HepG2 (cell line): ENCODE results near the gene VPS11. TPM values are rescaled to one million over a fixed set of nuclear protein-coding genes. Genes with fewer than 3 reads are reported as not detected.
A peak's percentile ranks its signal among the peaks of the same experiment; 100 is the strongest.

Source experiments
- ARNT2 ChIP-seq: sonication (generic); formaldehyde crosslinking; IDR thresholded peaks from 2 replicates; pipeline ENCODE4 v1.8.0; 2022; ENCODE audit warnings: mild to moderate bottlenecking, low read depth, missing genetic modification reagents, moderate library complexity
- BRD4 ChIP-seq: sonication (generic); formaldehyde crosslinking; IDR thresholded peaks from 2 replicates; pipeline ENCODE4 v1.4.0; 2020; ENCODE audit warnings: missing genetic modification reagents
- DNMT1 ChIP-seq: sonication (generic); formaldehyde crosslinking; IDR thresholded peaks from 2 replicates; pipeline ENCODE4 v1.5.1; 2020; ENCODE audit warnings: mild to moderate bottlenecking, missing genetic modification reagents
- FOXO1 ChIP-seq: sonication (generic); formaldehyde crosslinking; IDR thresholded peaks from 2 replicates; pipeline ENCODE4 v1.4.0; 2020; ENCODE audit warnings: missing genetic modification reagents
- HNRNPH1 ChIP-seq: fragments of 200-400 bp; formaldehyde crosslinking; optimal IDR thresholded peaks from 2 replicates; pipeline ENCODE3; 2017; ENCODE audit warnings: mild to moderate bottlenecking, low read depth, low read length
- MXI1 ChIP-seq: IDR thresholded peaks from 3 replicates; pipeline ENCODE4 v1.6.1; 2012; ENCODE audit warnings: low read depth, low read length, inconsistent platforms, borderline replicate concordance
- NAIF1 ChIP-seq: sonication (generic); formaldehyde crosslinking; IDR thresholded peaks from 2 replicates; pipeline ENCODE4 v1.5.0; 2020; ENCODE audit warnings: mild to moderate bottlenecking, missing genetic modification reagents, borderline replicate concordance
- NFYB ChIP-seq: sonication (generic); formaldehyde crosslinking; IDR thresholded peaks from 2 replicates; pipeline ENCODE4 v1.4.0; 2020; ENCODE audit warnings: missing genetic modification reagents
- PHB2 ChIP-seq: fragments of 450-650 bp; IDR thresholded peaks from 2 replicates; pipeline ENCODE4 v1.6.1; 2018; ENCODE audit not compliant: partially characterized antibody
- POLR2G ChIP-seq: fragments of 200-400 bp; formaldehyde crosslinking; IDR thresholded peaks from 2 replicates; pipeline ENCODE4 v1.6.1; 2018; ENCODE audit warnings: mild to moderate bottlenecking, low read depth, low read length, moderate library complexity
- RBAK ChIP-seq: sonication (generic); formaldehyde crosslinking; IDR thresholded peaks from 2 replicates; pipeline ENCODE4 v1.5.1; 2020; ENCODE audit warnings: mild to moderate bottlenecking, missing genetic modification reagents
- RBFOX2 ChIP-seq: fragments of 200-400 bp; formaldehyde crosslinking; IDR thresholded peaks from 2 replicates; pipeline ENCODE4 v1.6.1; 2017; ENCODE audit warnings: low read depth, mild to moderate bottlenecking, low read length
- SIN3B ChIP-seq: fragments of 150-350 bp; IDR thresholded peaks from 2 replicates; pipeline ENCODE4 v1.6.1; 2014; ENCODE audit warnings: low read length
- SNRNP70 ChIP-seq: fragments of 200-400 bp; formaldehyde crosslinking; IDR thresholded peaks from 2 replicates; pipeline ENCODE4 v1.6.1; 2017; ENCODE audit warnings: mild to moderate bottlenecking, low read depth, low read length, moderate library complexity
- TEAD3 ChIP-seq: optimal IDR thresholded peaks from 2 replicates; pipeline ENCODE3; 2016; ENCODE audit warnings: borderline replicate concordance
- TP53 ChIP-seq: sonication (generic); formaldehyde crosslinking; conservative IDR thresholded peaks from 2 replicates; pipeline ENCODE4 v1.4.0; 2020; ENCODE audit warnings: missing genetic modification reagents
- ZBTB8A ChIP-seq: sonication (generic); formaldehyde crosslinking; IDR thresholded peaks from 2 replicates; pipeline ENCODE4 v1.4.0; 2020; ENCODE audit warnings: mild to moderate bottlenecking, low read depth, missing genetic modification reagents, borderline replicate concordance
- ZMAT3 ChIP-seq: sonication (generic); formaldehyde crosslinking; conservative IDR thresholded peaks from 2 replicates; pipeline ENCODE4 v1.7.0; 2021; ENCODE audit warnings: missing genetic modification reagents
- ZNF264 ChIP-seq: sonication (generic); formaldehyde crosslinking; IDR thresholded peaks from 2 replicates; pipeline ENCODE4 v1.4.0; 2020; ENCODE audit warnings: missing genetic modification reagents
- ZNF30 ChIP-seq: sonication (generic); formaldehyde crosslinking; IDR thresholded peaks from 2 replicates; pipeline ENCODE4 v1.5.0; 2020; ENCODE audit warnings: mild to moderate bottlenecking, missing genetic modification reagents
- ZNF543 ChIP-seq: sonication (generic); formaldehyde crosslinking; IDR thresholded peaks from 2 replicates; pipeline ENCODE4 v1.4.0; 2020; ENCODE audit warnings: mild to moderate bottlenecking, missing genetic modification reagents
- ZNF547 ChIP-seq: sonication (generic); formaldehyde crosslinking; IDR thresholded peaks from 2 replicates; pipeline ENCODE4 v1.5.1; 2020; ENCODE audit warnings: mild to moderate bottlenecking, missing genetic modification reagents
- ZSCAN9 ChIP-seq: IDR thresholded peaks from 2 replicates; pipeline ENCODE4 v1.6.1; 2016; ENCODE audit warnings: borderline replicate concordance
- polyA plus RNA-seq, 8 experiments: library from polyadenylated mRNA; depleted of rRNA in 3 of 8; stranded (reverse) in 7 of 8; unstranded in 1 of 8; fragments of >200 nt; fragmentation: Illumina TruSeq in 4 of 8; extraction: Trizol in 4 of 8; gene quantifications; 2 replicates each; pipeline versions ENCODE4 v1.2.1 to v1.2.3, GENCODE V29; 2011 to 2016; ENCODE audit warnings: low read depth in 4 of 8, missing spikeins in 1 of 8, mixed read lengths in 1 of 8; ENCODE audit not compliant: insufficient read depth in 1 of 8
- total RNA-seq, 5 experiments: library from RNA; depleted of rRNA; stranded (reverse); fragments of >200 nt; fragmentation: Illumina TruSeq; extraction: Trizol; gene quantifications; 2 replicates each; pipeline ENCODE4 v1.2.3, GENCODE V29; 2016; ENCODE audit warnings: low read depth in 1 of 5
- TF ChIP-seq, protein P1 (sequence below): sonication (generic); formaldehyde crosslinking; IDR thresholded peaks from 2 replicates; pipeline ENCODE4 v1.4.0; 2020; ENCODE audit warnings: missing genetic modification reagents, borderline replicate concordance
- TF ChIP-seq, protein P2 (sequence below): sonication (generic); formaldehyde crosslinking; IDR thresholded peaks from 2 replicates; pipeline ENCODE4 v1.8.1; 2023; ENCODE audit warnings: mild to moderate bottlenecking, inconsistent platforms, moderate library complexity, missing genetic modification reagents, borderline replicate concordance
- TF ChIP-seq, protein P3 (sequence below): sonication (generic); formaldehyde crosslinking; IDR thresholded peaks from 2 replicates; pipeline ENCODE4 v1.4.0; 2020; ENCODE audit warnings: missing genetic modification reagents

VPS11 gene
- total and polyA plus RNA-seq, 2 of the 13 experiments (the other 11 are each of a cell fraction or from before 2014, with no cell fraction given): 13.7 to 21.6 TPM

DNA sequence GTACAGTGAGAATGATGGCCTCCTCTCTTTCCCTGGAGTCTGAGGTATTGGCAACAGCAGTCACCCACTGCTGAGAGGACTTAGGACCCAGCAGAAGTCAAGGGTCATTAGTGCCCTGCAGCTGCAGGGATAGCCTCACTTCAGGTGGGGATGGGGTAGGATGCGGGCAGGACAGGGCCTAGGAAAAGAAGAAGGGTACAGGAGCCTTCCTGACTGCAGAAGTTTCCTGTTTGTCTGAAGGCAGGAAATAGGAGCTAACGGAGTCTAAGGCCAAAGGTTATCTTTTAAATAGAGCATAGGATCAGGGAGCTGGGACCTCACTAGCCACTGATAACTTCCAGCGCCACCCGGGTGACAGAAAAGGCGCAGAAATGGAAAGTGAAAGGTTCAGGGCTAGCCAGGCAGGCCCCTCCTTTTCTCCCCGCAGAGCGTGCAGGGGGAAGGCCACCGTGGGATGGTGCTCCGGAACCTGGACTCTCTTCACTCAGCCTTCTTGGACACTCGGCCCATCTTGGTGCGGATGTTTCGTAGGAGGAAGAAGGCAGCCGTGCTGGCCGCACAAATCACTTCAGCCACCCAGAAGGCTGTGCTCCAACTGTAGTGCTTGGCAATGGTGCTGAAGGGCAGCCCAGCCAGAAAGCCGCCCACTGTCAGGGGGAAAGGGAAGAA, 43.1 kb upstream of the VPS11 start (continued):
- no peak for TF ChIP-seq ZMAT3 (CRISPR knock-in tag)
- TF ChIP-seq SIN3B: no peak
- TF ChIP-seq BRD4: no peak
- TF ChIP-seq MXI1: no peak
- TF ChIP-seq SNRNP70: no peak
- TF ChIP-seq, protein P1, sequence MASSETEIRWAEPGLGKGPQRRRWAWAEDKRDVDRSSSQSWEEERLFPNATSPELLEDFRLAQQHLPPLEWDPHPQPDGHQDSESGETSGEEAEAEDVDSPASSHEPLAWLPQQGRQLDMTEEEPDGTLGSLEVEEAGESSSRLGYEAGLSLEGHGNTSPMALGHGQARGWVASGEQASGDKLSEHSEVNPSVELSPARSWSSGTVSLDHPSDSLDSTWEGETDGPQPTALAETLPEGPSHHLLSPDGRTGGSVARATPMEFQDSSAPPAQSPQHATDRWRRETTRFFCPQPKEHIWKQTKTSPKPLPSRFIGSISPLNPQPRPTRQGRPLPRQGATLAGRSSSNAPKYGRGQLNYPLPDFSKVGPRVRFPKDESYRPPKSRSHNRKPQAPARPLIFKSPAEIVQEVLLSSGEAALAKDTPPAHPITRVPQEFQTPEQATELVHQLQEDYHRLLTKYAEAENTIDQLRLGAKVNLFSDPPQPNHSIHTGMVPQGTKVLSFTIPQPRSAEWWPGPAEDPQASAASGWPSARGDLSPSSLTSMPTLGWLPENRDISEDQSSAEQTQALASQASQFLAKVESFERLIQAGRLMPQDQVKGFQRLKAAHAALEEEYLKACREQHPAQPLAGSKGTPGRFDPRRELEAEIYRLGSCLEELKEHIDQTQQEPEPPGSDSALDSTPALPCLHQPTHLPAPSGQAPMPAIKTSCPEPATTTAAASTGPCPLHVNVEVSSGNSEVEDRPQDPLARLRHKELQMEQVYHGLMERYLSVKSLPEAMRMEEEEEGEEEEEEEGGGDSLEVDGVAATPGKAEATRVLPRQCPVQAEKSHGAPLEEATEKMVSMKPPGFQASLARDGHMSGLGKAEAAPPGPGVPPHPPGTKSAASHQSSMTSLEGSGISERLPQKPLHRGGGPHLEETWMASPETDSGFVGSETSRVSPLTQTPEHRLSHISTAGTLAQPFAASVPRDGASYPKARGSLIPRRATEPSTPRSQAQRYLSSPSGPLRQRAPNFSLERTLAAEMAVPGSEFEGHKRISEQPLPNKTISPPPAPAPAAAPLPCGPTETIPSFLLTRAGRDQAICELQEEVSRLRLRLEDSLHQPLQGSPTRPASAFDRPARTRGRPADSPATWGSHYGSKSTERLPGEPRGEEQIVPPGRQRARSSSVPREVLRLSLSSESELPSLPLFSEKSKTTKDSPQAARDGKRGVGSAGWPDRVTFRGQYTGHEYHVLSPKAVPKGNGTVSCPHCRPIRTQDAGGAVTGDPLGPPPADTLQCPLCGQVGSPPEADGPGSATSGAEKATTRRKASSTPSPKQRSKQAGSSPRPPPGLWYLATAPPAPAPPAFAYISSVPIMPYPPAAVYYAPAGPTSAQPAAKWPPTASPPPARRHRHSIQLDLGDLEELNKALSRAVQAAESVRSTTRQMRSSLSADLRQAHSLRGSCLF: no peak
- no peak for TF ChIP-seq TEAD3 (CRISPR knock-in tag)
- TF ChIP-seq, protein P2, sequence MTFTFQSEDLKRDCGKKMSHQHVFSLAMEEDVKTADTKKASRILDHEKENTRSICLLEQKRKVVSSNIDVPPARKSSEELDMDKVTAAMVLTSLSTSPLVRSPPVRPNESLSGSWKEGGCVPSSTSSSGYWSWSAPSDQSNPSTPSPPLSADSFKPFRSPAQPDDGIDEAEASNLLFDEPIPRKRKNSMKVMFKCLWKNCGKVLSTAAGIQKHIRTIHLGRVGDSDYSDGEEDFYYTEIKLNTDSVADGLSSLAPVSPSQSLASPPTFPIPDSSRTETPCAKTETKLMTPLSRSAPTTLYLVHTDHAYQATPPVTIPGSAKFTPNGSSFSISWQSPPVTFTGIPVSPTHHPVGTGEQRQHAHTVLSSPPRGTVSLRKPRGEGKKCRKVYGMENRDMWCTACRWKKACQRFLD: no peak
- no peak for TF ChIP-seq ZBTB8A (CRISPR knock-in tag)
- TF ChIP-seq RBAK (CRISPR knock-in tag): no peak
- no peak for TF ChIP-seq ZNF30
- no peak for TF ChIP-seq RBFOX2
- no peak for TF ChIP-seq DNMT1 (CRISPR knock-in tag)
- 0 out of 2 replicates have a peak, but pooled peaks have one; percentile 37 for TF ChIP-seq ZSCAN9 (CRISPR knock-in tag)
- TF ChIP-seq ZNF547: no peak
- TF ChIP-seq HNRNPH1: no peak
- TF ChIP-seq PHB2: no peak
- TF ChIP-seq TP53: no peak
- TF ChIP-seq NAIF1 (CRISPR knock-in tag): no peak
- TF ChIP-seq, protein P3, sequence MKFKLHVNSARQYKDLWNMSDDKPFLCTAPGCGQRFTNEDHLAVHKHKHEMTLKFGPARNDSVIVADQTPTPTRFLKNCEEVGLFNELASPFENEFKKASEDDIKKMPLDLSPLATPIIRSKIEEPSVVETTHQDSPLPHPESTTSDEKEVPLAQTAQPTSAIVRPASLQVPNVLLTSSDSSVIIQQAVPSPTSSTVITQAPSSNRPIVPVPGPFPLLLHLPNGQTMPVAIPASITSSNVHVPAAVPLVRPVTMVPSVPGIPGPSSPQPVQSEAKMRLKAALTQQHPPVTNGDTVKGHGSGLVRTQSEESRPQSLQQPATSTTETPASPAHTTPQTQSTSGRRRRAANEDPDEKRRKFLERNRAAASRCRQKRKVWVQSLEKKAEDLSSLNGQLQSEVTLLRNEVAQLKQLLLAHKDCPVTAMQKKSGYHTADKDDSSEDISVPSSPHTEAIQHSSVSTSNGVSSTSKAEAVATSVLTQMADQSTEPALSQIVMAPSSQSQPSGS (CRISPR knock-in tag): no peak
- TF ChIP-seq ARNT2 (CRISPR knock-in tag): no peak
- no peak for TF ChIP-seq NFYB (CRISPR knock-in tag)
- no peak; the same call in 1 of the 2 replicates for TF ChIP-seq POLR2G
- TF ChIP-seq ZNF543 (CRISPR knock-in tag): no peak
- TF ChIP-seq ZNF264 (CRISPR knock-in tag): no peak
- TF ChIP-seq FOXO1 (CRISPR knock-in tag): no peak
